ENCODE measurements around the gene ABHD15.

DNA sequence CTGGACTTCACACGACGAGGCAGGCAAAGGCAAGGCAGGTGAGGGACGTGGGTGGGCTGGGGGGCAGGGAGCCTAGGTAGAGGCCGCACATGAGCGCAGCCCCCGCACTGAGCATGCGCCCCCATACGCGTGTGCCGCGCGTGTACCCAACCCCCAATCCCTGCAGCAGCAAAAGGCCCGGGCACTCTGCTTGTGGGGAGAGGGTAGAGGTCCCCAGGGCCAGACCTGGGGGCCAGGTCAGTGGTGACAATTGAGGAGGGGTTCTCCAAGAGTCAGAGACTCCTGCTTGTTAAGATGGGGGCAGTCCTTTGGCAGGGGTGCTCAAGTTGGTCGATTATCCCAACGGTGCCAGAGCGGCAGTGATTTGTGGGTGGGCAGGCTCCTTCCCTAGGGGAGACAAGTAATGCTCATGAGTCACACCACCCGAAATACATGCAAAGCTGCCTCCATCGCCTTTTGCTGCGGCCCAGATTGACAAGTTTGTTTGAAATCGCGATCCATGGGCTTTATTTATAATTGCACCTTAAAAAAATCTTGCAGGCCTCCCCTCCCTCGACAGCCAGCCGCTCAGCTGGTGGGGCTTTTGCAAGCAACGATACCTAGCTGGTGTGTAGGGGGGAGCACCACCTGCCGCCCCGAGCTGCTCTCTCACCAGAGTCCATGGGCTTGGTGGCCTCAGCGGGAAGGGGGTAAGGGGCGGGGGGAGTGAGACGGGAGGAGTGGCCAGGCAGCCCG lies 23.7 kb upstream of the ABHD15 start:
- TF ChIP-seq CTCF (IDR thresholded peaks at IDR 0.05) (no peak), POLR2AphosphoS5 (IDR thresholded peaks at IDR 0.05; ENCODE audit: insufficient read depth in 1 of 2, low read depth in 1 of 2) (no peak)
